Activated T-helper 1 cell treated with anti-CD3 and anti-CD28 coated beads, Interleukin-12 subunit alpha, Interleukin-12 subunit beta, Interleukin-2, Interleukin-4 antibody, amounts not matched to agents 30 ng/mL and 10 ng/mL and 1 ng/mL, durations not matched to agents 14 hours and 24 hours and 36 hours (primary cell): Measurements from ENCODE around the gene S100A14. TPM values are rescaled to one million over a fixed set of nuclear protein-coding genes. Genes with fewer than 3 reads are reported as not detected.

Source experiments
- DNase-seq: peaks from one replicate; pipeline ENCODE4 v3.0.0; 2021; ENCODE audit warnings: low spot score
- H3K27ac Mint-ChIP-seq: one replicate; pipeline ENCODE4 v1.8.0; 2021; ENCODE audit warnings: mild to moderate bottlenecking, mixed read lengths
- H3K27me3 Mint-ChIP-seq: one replicate; pipeline ENCODE4 v1.8.0; 2022; ENCODE audit warnings: mild to moderate bottlenecking, moderate library complexity, mixed read lengths; ENCODE audit not compliant: insufficient read depth
- H3K36me3 Mint-ChIP-seq: one replicate; pipeline ENCODE4 v1.8.0; 2021; ENCODE audit warnings: low read depth, mixed read lengths
- H3K4me1 Mint-ChIP-seq: one replicate; pipeline ENCODE4 v1.8.0; 2021; ENCODE audit warnings: low read depth, mixed read lengths
- H3K4me3 Mint-ChIP-seq: one replicate; pipeline ENCODE4 v1.8.0; 2021; ENCODE audit warnings: mild to moderate bottlenecking, moderate library complexity, mixed read lengths
- H3K9me3 Mint-ChIP-seq: one replicate; pipeline ENCODE4 v1.8.0; 2021; ENCODE audit warnings: mixed read lengths
- intact Hi-C: fragments of 100-400 bp; cut with micrococcal nuclease; formaldehyde crosslinking; loops from one replicate; pipeline ENCODE4 v1.15.1; 2024
- total RNA-seq: library from RNA; stranded (reverse); gene quantifications from 2 replicates; pipeline ENCODE4 v1.2.3, GENCODE V29; 2022

The S100A14 gene
- total RNA-seq, 1 donor from 2014 or later = 0.16 TPM

- H3K27me3 Mint-ChIP-seq = peaks cover 5% of the 10 kb centered on the region
- intact Hi-C loops = no loop called here
- no peaks in the 10 kb centered on the region for H3K9me3 Mint-ChIP-seq
- no peak overlapping the region for H3K4me3 Mint-ChIP-seq
- H3K36me3 Mint-ChIP-seq = no peaks in the 10 kb centered on the region
- H3K4me1 Mint-ChIP-seq = peaks cover 46% of the 10 kb centered on the region
- DNase-seq = no peak
- no peak overlapping the region for H3K27ac Mint-ChIP-seq
Observed at GRCh38 chr1:153570874-153571273, 45.3 kb downstream of the S100A14 start.

- intact Hi-C loops = loop anchor here (5.0 kb wide), 2 partner anchors 63 to 178 kb away; partner anchors contain the start of gene CHTOP
- peaks cover 54% of the 10 kb centered on the region for H3K4me1 Mint-ChIP-seq
- peaks cover 1% of the 10 kb centered on the region for H3K27me3 Mint-ChIP-seq
- DNase-seq = no peak
- H3K9me3 Mint-ChIP-seq = no peaks in the 10 kb centered on the region
- H3K27ac Mint-ChIP-seq = no peak overlapping the region
- H3K36me3 Mint-ChIP-seq = no peaks in the 10 kb centered on the region
- no peak overlapping the region for H3K4me3 Mint-ChIP-seq
Observed at GRCh38 chr1:153569465-153569864, 46.7 kb downstream of the S100A14 start.

GRCh38 chr1:153568367-153569099 lies 47.6 kb downstream of the S100A14 start:
- Mint-ChIP-seq H3K27ac (peak overlapping the region; percentile 78), H3K4me3 (peak overlapping the region; percentile 66), H3K9me3 (no peaks in the 10 kb centered on the region), H3K36me3 (no peaks in the 10 kb centered on the region), H3K27me3 (peaks cover 1% of the 10 kb centered on the region), H3K4me1 (peaks cover 54% of the 10 kb centered on the region)
- intact Hi-C loops = loop anchor here (1.0 to 5.0 kb wide), 4 partner anchors 35 to 179 kb away; partner anchors contain the start of gene CHTOP
- peak; percentile 72 for DNase-seq

- intact Hi-C loops = loop anchor here (1.0 to 5.0 kb wide), 5 partner anchors 34 to 180 kb away; partner anchors contain the start of genes CHTOP and ILF2
- H3K27ac Mint-ChIP-seq = peak overlapping the region; percentile 54
- DNase-seq = no peak
- peaks cover 48% of the 10 kb centered on the region for H3K4me1 Mint-ChIP-seq
- H3K4me3 Mint-ChIP-seq = no peak overlapping the region
- H3K27me3 Mint-ChIP-seq = peaks cover 1% of the 10 kb centered on the region
- H3K9me3 Mint-ChIP-seq = no peaks in the 10 kb centered on the region
- no peaks in the 10 kb centered on the region for H3K36me3 Mint-ChIP-seq
Observed at GRCh38 chr1:153567621-153568366, 48.3 kb downstream of the S100A14 start.

- intact Hi-C loops = loop anchor here (1.0 to 5.0 kb wide), 4 partner anchors 21 to 181 kb away; partner anchors contain the start of genes CHTOP, ILF2 and S100A4
- DNase-seq = peak; percentile 72
- H3K27ac Mint-ChIP-seq = peak overlapping the region; percentile 89
- H3K4me1 Mint-ChIP-seq = peaks cover 38% of the 10 kb centered on the region
- H3K4me3 Mint-ChIP-seq = peak overlapping the region; percentile 38
- peaks cover 1% of the 10 kb centered on the region for H3K27me3 Mint-ChIP-seq
- no peaks in the 10 kb centered on the region for H3K36me3 Mint-ChIP-seq
- H3K9me3 Mint-ChIP-seq = no peaks in the 10 kb centered on the region
Observed at GRCh38 chr1:153566414-153567371, 49.4 kb downstream of the S100A14 start.

- Mint-ChIP-seq H3K4me1 (peaks cover 35% of the 10 kb centered on the region), H3K36me3 (no peaks in the 10 kb centered on the region), H3K4me3 (peak within 1 kb of the TSS; percentile 76), H3K27ac (peak within 1 kb of the TSS; percentile 100), H3K9me3 (no peaks in the 10 kb centered on the region), H3K27me3 (peaks cover 1% of the 10 kb centered on the region)
- DNase-seq = no peak
- intact Hi-C loops = loop anchor here (1.0 to 5.0 kb wide), 4 partner anchors 20 to 182 kb away; partner anchors contain the start of genes CHTOP, ILF2 and S100A4
Observed at GRCh38 chr1:153565529-153566374, 50.4 kb downstream of the S100A14 start, which contains the start of gene S100A2. S100A2 (minus strand) TSS chr1:153565844; CDS start chr1:153563877, 1,967 bp downstream.

Other genes with a start within 250 kb of the S100A14 start
- gene S100A12, start 240.7 kb downstream of the S100A14 start, total RNA-seq = not detected in 2 replicates
- gene S100A8, start 225.3 kb downstream of the S100A14 start, total RNA-seq = not detected in 2 replicates
- not detected in 2 replicates for gene S100A7A, start 199.8 kb downstream of the S100A14 start, total RNA-seq
- not detected in 2 replicates for gene S100A7, start 155.7 kb downstream of the S100A14 start, total RNA-seq
- 154 and 159 TPM in 2 replicates for gene S100A6, start 80.3 kb downstream of the S100A14 start, total RNA-seq
- 1.3 and 1.6 TPM in 2 replicates for gene S100A5, start 75.4 kb downstream of the S100A14 start, total RNA-seq
- gene S100A4, start 70.5 kb downstream of the S100A14 start, total RNA-seq = 165 and 167 TPM in 2 replicates
- not detected in 2 replicates for gene S100A3, start 67.1 kb downstream of the S100A14 start, total RNA-seq
- gene S100A2, start 50.5 kb downstream of the S100A14 start, total RNA-seq = 0.21 and 1.1 TPM in 2 replicates
- gene S100A16, start 3.2 kb downstream of the S100A14 start, total RNA-seq = not detected in 2 replicates
- 2.5 and 5.1 TPM in 2 replicates for gene S100A13, start 11.2 kb upstream of the S100A14 start, total RNA-seq
- not detected in 2 replicates for gene S100A1, start 12.1 kb upstream of the S100A14 start, total RNA-seq
- 101 and 105 TPM in 2 replicates for gene CHTOP, start 17.7 kb upstream of the S100A14 start, total RNA-seq
- 31.1 and 35.4 TPM in 2 replicates for gene SNAPIN, start 42.4 kb upstream of the S100A14 start, total RNA-seq
- 354 and 366 TPM in 2 replicates for gene ILF2, start 54.7 kb upstream of the S100A14 start, total RNA-seq
- gene NPR1, start 62.4 kb upstream of the S100A14 start, total RNA-seq = 0.05 and 0.07 TPM in 2 replicates
- gene INTS3, start 111.7 kb upstream of the S100A14 start, total RNA-seq = 57.0 and 57.3 TPM in 2 replicates
- 10.8 and 11.1 TPM in 2 replicates for gene SLC27A3, start 159.1 kb upstream of the S100A14 start, total RNA-seq